T-helper 1 cell (primary cell): Measurements from ENCODE around the gene MRAS.
"Not testable (repeated sequence)": the region's sequence is repeated elsewhere in the genome, so short reads cannot be mapped to it uniquely, and the experiment has no call there.

Experiments used
- DNase-seq, 5 donors: peaks; one replicate each; pipeline ENCODE4 v3.0.0-alpha.2; 2012 to 2020

MRAS gene

DNA sequence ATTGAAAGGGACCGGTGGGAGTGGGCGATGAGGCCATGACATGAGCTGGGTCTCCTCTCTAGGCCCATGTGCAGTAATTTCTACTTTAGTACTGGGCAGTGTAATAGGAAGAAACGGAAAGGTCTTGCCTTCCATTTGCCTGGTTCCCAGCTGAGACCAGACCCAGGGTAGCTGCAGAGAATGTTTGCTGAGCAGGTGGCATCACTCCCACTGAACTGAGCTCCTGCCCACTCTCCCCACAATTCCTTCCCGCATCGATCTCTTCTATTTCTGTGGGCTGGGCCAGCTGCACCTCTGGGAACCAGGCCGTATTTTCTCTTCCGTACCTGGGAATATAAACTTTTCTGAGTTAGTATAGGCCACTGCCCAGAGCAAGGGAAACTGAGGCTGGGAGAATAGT lies 101.8 kb downstream of the MRAS start:
- no peak for DNase-seq

DNA sequence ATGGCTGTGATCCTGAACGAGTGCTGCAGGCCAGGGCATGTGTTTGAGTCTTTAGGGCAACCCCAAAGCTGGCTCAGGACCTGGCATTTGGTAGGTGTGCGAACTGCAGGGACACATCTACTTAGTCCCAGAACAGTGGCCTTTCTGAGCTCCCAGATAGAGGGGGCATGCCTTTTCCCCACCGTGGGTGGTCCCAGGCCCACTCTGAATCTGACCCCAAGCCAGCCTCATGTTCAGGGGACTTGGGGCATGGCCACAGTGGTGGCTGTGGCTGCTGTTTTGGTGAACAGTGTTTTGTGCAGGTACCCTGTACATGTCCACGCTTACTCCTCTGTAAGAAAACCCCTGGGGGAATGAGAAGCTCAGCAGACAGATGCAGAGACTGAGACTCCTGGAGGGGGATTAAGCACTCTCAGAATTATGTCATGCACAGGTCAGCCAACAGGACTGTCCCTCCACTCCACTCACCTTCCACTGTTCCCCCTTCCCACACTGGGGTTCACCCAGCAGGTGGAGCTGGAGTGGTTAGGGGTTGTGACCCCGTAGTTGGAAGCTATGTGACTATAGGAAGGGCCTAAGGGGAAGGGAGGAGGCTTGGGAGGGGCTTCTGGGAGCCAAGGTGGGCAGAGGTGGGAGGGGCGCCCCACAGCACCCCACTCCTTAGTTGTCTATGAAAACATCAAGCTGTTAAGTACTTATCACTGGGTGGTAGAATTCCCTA lies 102.5 kb downstream of the MRAS start:
- DNase-seq: no peak

DNA sequence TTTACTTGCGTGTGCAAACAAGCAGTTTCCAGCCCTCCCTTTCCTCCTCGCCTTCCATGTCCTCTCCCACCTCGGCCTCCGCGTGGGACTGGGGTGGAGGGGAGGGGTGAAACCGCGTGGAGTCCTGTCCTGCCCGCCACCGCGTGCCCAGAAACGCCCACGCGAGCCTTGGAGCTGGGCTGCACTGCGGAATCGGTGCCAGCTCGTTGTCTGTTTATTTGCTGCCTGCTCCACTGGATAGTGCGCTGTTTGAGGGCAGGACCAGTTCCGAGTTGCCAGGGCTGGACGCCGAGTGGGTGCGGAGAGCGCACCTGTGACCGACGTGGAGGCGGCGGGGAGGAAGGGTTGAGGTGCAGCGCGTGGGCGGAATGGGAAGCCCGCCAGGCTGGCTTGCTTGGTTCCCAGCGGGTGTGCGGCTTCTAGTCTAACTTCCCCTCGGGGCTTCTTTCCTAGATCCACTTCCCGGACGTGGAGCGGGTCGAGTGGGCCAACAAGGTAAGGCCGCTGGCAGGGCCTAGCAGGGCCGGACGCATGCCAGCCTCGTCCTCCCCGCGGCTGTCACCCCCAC lies 103.3 kb downstream of the MRAS start:
- DNase-seq: no peak

DNA sequence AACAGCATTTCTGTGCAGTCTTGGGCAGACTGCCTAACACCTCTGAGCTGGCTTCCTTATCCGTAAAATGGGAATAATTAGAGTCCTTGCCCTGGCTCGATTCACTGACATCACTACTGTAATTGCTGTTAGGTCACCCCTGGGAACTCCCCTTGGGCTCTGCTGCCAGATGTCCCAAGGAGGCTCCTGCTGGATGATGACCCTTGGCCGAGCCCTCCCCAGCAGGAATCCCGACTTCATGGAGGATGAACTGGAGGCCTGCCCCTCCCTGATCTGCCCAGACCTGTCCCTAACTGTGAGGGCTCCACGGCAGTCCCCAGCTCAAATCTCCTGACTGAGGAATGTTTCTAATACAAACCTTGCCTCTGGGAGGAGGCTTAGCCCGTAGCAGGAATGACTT lies 104.1 kb downstream of the MRAS start:
- DNase-seq: no peak

DNA sequence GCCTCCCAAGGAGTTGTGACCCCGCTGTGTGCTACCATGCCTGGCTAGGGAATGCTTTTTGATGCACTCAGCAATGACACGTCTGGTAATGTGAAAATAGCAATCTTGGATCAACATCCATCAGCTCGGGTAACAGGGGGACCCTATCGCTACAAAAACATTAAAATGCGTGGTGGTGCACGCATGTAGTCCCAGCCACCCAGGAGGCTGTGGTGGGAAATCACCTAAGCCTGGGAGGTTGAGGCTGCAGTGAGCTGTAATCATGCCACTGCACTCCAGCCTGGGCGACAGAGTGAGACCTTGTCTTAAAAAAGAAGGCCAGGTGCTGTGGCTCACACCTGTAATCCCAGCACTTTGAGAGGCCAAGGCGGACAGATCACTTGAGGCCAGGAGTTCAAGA lies 105.6 kb downstream of the MRAS start:
- DNase-seq: not testable (repeated sequence)
